Keratinocyte (primary cell): Measurements from ENCODE around the gene MAOA. TPM values are rescaled to one million over a fixed set of nuclear protein-coding genes. Genes with fewer than 3 reads are reported as not detected.

Source experiments
- DNase-seq: peaks from one replicate; pipeline ENCODE4 v3.0.0-alpha.2; 2011; ENCODE audit warnings: low read depth, missing footprints, low spot score
- FAIRE-seq: peaks from 2 replicates; lab custom pipeline; 2011; peaks lifted over from hg19 to GRCh38; lab: Jason Lieb, UNC
- H2AFZ ChIP-seq: 2 replicates; pipeline ENCODE4 v1.6.0; 2012; ENCODE audit warnings: low read length, control low read depth, inconsistent platforms; ENCODE audit not compliant: control insufficient read depth
- H3K27ac ChIP-seq: 2 replicates; pipeline ENCODE4 v1.5.1; 2011; ENCODE audit warnings: low read length; ENCODE audit not compliant: control insufficient read depth, insufficient read depth
- H3K27me3 ChIP-seq: 3 replicates; pipeline ENCODE4 v1.6.0; 2011; ENCODE audit warnings: low read length; ENCODE audit not compliant: control insufficient read depth, insufficient read depth; ENCODE audit errors: extremely low read depth
- H3K36me3 ChIP-seq, 2 experiments: 2 replicates in 1 of 2; 3 replicates in 1 of 2; pipeline ENCODE4 v1.5.1; 2011; ENCODE audit warnings: low read length in 2 of 2, mild to moderate bottlenecking in 1 of 2; ENCODE audit not compliant: control insufficient read depth in 2 of 2, insufficient read depth in 2 of 2; ENCODE audit errors: extremely low read depth in 1 of 2
- H3K4me1 ChIP-seq: 3 replicates; pipeline ENCODE4 v1.5.1; 2011; ENCODE audit warnings: low read length; ENCODE audit not compliant: control insufficient read depth, insufficient read depth; ENCODE audit errors: extremely low read depth
- H3K4me2 ChIP-seq: 3 replicates; pipeline ENCODE4 v1.6.0; 2011; ENCODE audit warnings: low read depth, low read length; ENCODE audit not compliant: control insufficient read depth, insufficient read depth; ENCODE audit errors: extremely low read depth
- H3K4me3 ChIP-seq, 3 experiments: fragments of 200-600 bp in 1 of 3; sonication (generic) in 1 of 3; 2 replicates in 2 of 3; 3 replicates in 1 of 3; pipeline ENCODE4 v1.5.1; 2011 to 2016; ENCODE audit warnings: low read length in 3 of 3, mild to moderate bottlenecking in 3 of 3, control low read depth in 2 of 3, inconsistent platforms in 1 of 3, low read depth in 1 of 3, mixed read lengths in 1 of 3, mixed run types in 1 of 3, moderate library complexity in 1 of 3; ENCODE audit not compliant: control insufficient read depth in 2 of 3, insufficient read depth in 2 of 3; ENCODE audit errors: extremely low read depth in 1 of 3
- H3K79me2 ChIP-seq: 2 replicates; pipeline ENCODE4 v1.6.0; 2012; ENCODE audit warnings: low read length; ENCODE audit not compliant: control insufficient read depth, insufficient read depth
- H3K9ac ChIP-seq: 3 replicates; pipeline ENCODE4 v1.6.0; 2011; ENCODE audit warnings: low read length; ENCODE audit not compliant: control insufficient read depth, insufficient read depth; ENCODE audit errors: extremely low read depth
- H3K9me1 ChIP-seq: 3 replicates; pipeline ENCODE4 v1.6.0; 2011; ENCODE audit warnings: low read length; ENCODE audit not compliant: control insufficient read depth, insufficient read depth; ENCODE audit errors: extremely low read depth
- H3K9me3 ChIP-seq: 2 replicates; pipeline ENCODE4 v1.5.1; 2012; ENCODE audit warnings: low read depth, low read length; ENCODE audit not compliant: control insufficient read depth
- H4K20me1 ChIP-seq: 3 replicates; pipeline ENCODE4 v1.6.0; 2011; ENCODE audit warnings: low read length; ENCODE audit not compliant: control insufficient read depth, insufficient read depth; ENCODE audit errors: extremely low read depth
- EZH2 ChIP-seq: IDR thresholded peaks from one replicate; pipeline ENCODE4 v1.6.1; 2012; ENCODE audit warnings: inconsistent platforms, mild to moderate bottlenecking, low read length, moderate library complexity
- dilution Hi-C: fragments of 300-500 bp; cut with MboI; formaldehyde crosslinking; loops from one replicate; pipeline ENCODE4 v1.7.0; 2020; ENCODE audit warnings: low sequenced_read_pairs; ENCODE audit not compliant: extremely low pct_ligation_motif_present
- polyA plus RNA-seq, 5 experiments: library from polyadenylated mRNA; depleted of rRNA in 3 of 5; stranded (reverse) in 3 of 5; stranded (forward) in 1 of 5; unstranded in 1 of 5; fragments of >200 nt; gene quantifications; 1 replicate in 1 of 5; 2 replicates in 3 of 5; 3 replicates in 1 of 5; pipeline versions ENCODE4 v1.2.1 to v1.2.3, GENCODE V29; 2011 to 2012; ENCODE audit warnings: missing spikeins in 2 of 5, low read depth in 1 of 5, low replicate concordance in 1 of 5
- TF ChIP-seq, protein P1 (sequence below), 3 experiments: IDR thresholded peaks in 1 of 3; conservative IDR thresholded peaks in 1 of 3; optimal IDR thresholded peaks in 1 of 3; 2 replicates in 2 of 3; 3 replicates in 1 of 3; pipeline versions ENCODE3 to v1.5.1; 2011; ENCODE audit warnings: low read length in 3 of 3, mild to moderate bottlenecking in 3 of 3, moderate library complexity in 2 of 3, control low read depth in 1 of 3, inconsistent platforms in 1 of 3; ENCODE audit not compliant: insufficient read depth in 2 of 3; ENCODE audit errors: extremely low read depth in 1 of 3

MAOA gene
- polyA plus RNA-seq, 1 donor (not counting 4 experiments of a cell fraction or from before 2014, with no cell fraction given) = 69.7 TPM

DNA sequence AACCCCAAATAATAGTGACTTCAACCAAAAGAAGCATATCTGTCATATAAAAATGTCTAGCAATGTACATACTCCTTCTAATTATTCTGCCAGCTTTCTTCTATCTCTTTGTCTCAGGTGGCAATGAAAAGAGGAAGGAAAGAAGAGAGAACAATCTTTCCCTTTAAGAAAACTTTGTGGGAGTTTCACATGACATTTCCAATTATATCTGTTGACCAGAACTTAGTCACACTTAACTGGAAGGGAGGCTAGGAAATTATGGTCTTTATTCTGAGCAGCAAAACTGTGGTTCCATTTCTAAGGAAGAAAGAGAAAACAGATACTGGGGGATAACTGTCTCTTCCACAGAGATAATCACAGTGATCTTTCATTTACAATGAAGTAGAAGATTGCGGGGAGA is 12.9 kb upstream of the MAOA start:
- peaks cover 16% of the 10 kb centered on the region for H3K4me1 ChIP-seq
- no peaks in the 10 kb centered on the region for H3K27me3 ChIP-seq
- TF ChIP-seq EZH2 = no peak
- TF ChIP-seq, protein P1, sequence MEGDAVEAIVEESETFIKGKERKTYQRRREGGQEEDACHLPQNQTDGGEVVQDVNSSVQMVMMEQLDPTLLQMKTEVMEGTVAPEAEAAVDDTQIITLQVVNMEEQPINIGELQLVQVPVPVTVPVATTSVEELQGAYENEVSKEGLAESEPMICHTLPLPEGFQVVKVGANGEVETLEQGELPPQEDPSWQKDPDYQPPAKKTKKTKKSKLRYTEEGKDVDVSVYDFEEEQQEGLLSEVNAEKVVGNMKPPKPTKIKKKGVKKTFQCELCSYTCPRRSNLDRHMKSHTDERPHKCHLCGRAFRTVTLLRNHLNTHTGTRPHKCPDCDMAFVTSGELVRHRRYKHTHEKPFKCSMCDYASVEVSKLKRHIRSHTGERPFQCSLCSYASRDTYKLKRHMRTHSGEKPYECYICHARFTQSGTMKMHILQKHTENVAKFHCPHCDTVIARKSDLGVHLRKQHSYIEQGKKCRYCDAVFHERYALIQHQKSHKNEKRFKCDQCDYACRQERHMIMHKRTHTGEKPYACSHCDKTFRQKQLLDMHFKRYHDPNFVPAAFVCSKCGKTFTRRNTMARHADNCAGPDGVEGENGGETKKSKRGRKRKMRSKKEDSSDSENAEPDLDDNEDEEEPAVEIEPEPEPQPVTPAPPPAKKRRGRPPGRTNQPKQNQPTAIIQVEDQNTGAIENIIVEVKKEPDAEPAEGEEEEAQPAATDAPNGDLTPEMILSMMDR (optimal IDR thresholded peaks at IDR 0.05 in 1 of 3, IDR thresholded peaks at IDR 0.05 in 1 of 3, conservative IDR thresholded peaks at IDR 0.05 in 1 of 3; ENCODE audit: extremely low read depth in 1 of 3, insufficient read depth in 2 of 3, low read length in 3 of 3) = no peak
- H3K9me3 ChIP-seq = no peaks in the 10 kb centered on the region
- peak overlapping the region; percentile 54 for H3K4me2 ChIP-seq
- H2AFZ ChIP-seq = no peak overlapping the region
- dilution Hi-C loops = no loop called here
- DNase-seq (no peak), FAIRE-seq (no peak)
- no peaks in the 10 kb centered on the region for H3K36me3 ChIP-seq
- H3K79me2 ChIP-seq = no peaks in the 10 kb centered on the region
- no peaks in the 10 kb centered on the region for H4K20me1 ChIP-seq
- no peaks in the 10 kb centered on the region for H3K9me1 ChIP-seq
- H3K4me3 ChIP-seq = no peak overlapping the region
- H3K9ac ChIP-seq = no peak overlapping the region
- peak overlapping the region; percentile 78 for H3K27ac ChIP-seq

DNA sequence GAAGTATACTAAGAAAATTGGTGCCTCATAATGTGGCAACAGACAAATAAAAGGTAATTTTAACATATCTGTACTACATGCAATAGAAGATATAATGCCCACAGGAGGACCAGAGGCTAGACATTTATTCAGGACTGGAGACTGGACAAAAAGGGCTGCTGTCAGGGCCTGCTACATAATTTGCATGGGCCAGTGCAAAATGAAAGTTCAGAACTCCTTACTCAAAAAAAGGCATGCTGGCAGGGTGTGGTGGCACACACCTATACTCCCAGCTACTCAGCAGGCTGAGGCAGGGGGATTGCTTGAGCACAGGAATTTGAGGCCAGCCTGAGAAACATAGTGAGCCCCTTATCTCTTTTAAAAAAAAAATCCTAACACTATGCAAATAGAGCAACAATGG is 12.4 kb upstream of the MAOA start:
- Histone ChIP-seq H3K4me3 (peak overlapping the region in 1 of 3 experiments; percentile 1), H3K36me3 (no peaks in the 10 kb centered on the region), H3K9ac (peak overlapping the region; percentile 39), H3K27ac (peak overlapping the region; percentile 78), H3K9me1 (no peaks in the 10 kb centered on the region), H3K4me1 (peaks cover 16% of the 10 kb centered on the region), H4K20me1 (no peaks in the 10 kb centered on the region), H3K4me2 (peak overlapping the region; percentile 54), H3K27me3 (no peaks in the 10 kb centered on the region), H3K9me3 (no peaks in the 10 kb centered on the region), H3K79me2 (no peaks in the 10 kb centered on the region), H2AFZ (peak overlapping the region; percentile 9)
- TF ChIP-seq, protein P1 (optimal IDR thresholded peaks at IDR 0.05 in 1 of 3, IDR thresholded peaks at IDR 0.05 in 1 of 3, conservative IDR thresholded peaks at IDR 0.05 in 1 of 3; ENCODE audit: extremely low read depth in 1 of 3, insufficient read depth in 2 of 3, low read length in 3 of 3) = no peak
- no peak for TF ChIP-seq EZH2
- no peak for FAIRE-seq
- no peak for DNase-seq
- dilution Hi-C loops = no loop called here
